Stomach (tissue), 9 donors: ENCODE data around the gene KCTD13. TPM values are rescaled to one million over a fixed set of nuclear protein-coding genes. Genes with fewer than 3 reads are reported as not detected.

Experiments used
- DNase-seq, 2 donors: peaks; one replicate each; pipeline versions ENCODE4 v3.0.0 to v3.0.0-alpha.2; 2013 to 2019
- H3K27ac ChIP-seq, 5 donors: fragments of 200-600 bp in 4 of 5; sonication (generic) in 4 of 5; one replicate each; pipeline ENCODE4 v1.5.1; 2013 to 2019; ENCODE audit warnings: mild to moderate bottlenecking in 1 of 5, moderate library complexity in 1 of 5
- H3K27me3 ChIP-seq, 3 donors: fragments of 200-600 bp; sonication (generic); one replicate each; pipeline ENCODE4 v1.5.1; 2017 to 2019; ENCODE audit warnings: mixed run types in 1 of 3
- H3K36me3 ChIP-seq, 4 donors: fragments of 200-600 bp; sonication (generic); 1 replicate in 3 of 4; 2 replicates in 1 of 4; pipeline ENCODE4 v1.5.1; 2016 to 2019
- H3K4me1 ChIP-seq, 4 donors: fragments of 200-600 bp; sonication (generic); one replicate each; pipeline ENCODE4 v1.5.1; 2016 to 2019
- H3K4me3 ChIP-seq, 4 donors: fragments of 200-600 bp; sonication (generic) in 3 of 4; one replicate each; pipeline ENCODE4 v1.5.1; 2016 to 2019; ENCODE audit warnings: mild to moderate bottlenecking in 1 of 4
- H3K9me3 ChIP-seq, 4 donors: fragments of 200-600 bp; sonication (generic); one replicate each; pipeline ENCODE4 v1.5.1; 2016 to 2019
- EP300 ChIP-seq: sonication (generic); formaldehyde crosslinking; IDR thresholded peaks from one replicate; pipeline ENCODE4 v1.6.1; 2017; ENCODE audit warnings: antibody characterized with exemption
- POLR2A ChIP-seq, 4 donors: fragments of 450-650 bp; IDR thresholded peaks; one replicate each; pipeline ENCODE4 v1.6.1; 2016; ENCODE audit warnings: antibody characterized with exemption in 4 of 4, control low read depth in 2 of 4, mild to moderate bottlenecking in 1 of 4, moderate library complexity in 1 of 4
- POLR2AphosphoS5 ChIP-seq, 3 donors: sonication (generic); formaldehyde crosslinking; IDR thresholded peaks; one replicate each; pipeline ENCODE4 v1.6.1; 2016; ENCODE audit warnings: antibody characterized with exemption in 3 of 3
- WGBS, 5 donors: extraction: QIAGEN DNeasy Blood & Tissue Kit in 3 of 5; methylation state at CpG; one replicate each; pipeline versions ENCODE4 v1.1.5 to v1.1.7; 2013 to 2018; 5-methylcytosine and 5-hydroxymethylcytosine counted together
- intact Hi-C: fragments of 100-400 bp; cut with DNase I; formaldehyde crosslinking; loops from one replicate; pipeline ENCODE4 v1.15.1; 2023; ENCODE audit warnings: low total_unique reads
- polyA plus RNA-seq, 3 donors: library from polyadenylated mRNA; stranded (reverse); fragments of 200-250 nt; gene quantifications; one replicate each; pipeline ENCODE4 v1.2.3, GENCODE V29; 2013
- total RNA-seq, 5 donors: library from RNA; depleted of rRNA; stranded (reverse); fragments of >200 nt; gene quantifications; one replicate each; pipeline versions ENCODE4 v1.1.0 to v1.2.3, GENCODE V29; 2014 to 2016
- TF ChIP-seq, protein P1 (sequence below), 7 experiments: fragments of 450-650 bp in 4 of 7; fragments of 200-600 bp in 3 of 7; sonication (generic) in 3 of 7; IDR thresholded peaks; one replicate each; pipeline ENCODE4 v1.5.1; 2016 to 2019; ENCODE audit warnings: antibody characterized with exemption in 7 of 7, control low read depth in 2 of 7, mild to moderate bottlenecking in 1 of 7
- donor health status: healthy with polysubstance abuse.
- donor health status: Bipolar disorder and iron deficiency.
- donor health status: healthy.

Gene KCTD13
- total and polyA plus RNA-seq, 8 donors: 6.3 to 182 (median 22.1) TPM

- 29 to 49% (median 37%) methylated on average over 22 to 31 of the region's 31 CpGs for WGBS, 5 donors
- intact Hi-C loops: no loop called here
- DNase-seq: peak in 1 of 2 donors; percentile 25
These were observed 25.0 kb downstream of the KCTD13 start for GRCh38 chr16:29900888-29901606.

GRCh38 chr16:29900102-29900887 is 25.7 kb downstream of the KCTD13 start, which contains the start of gene ASPHD1:
TSS of gene ASPHD1 (plus strand) at chr16:29900488. CDS start at chr16:29900972, 484 bp downstream.
- Histone ChIP-seq H3K27me3 (peaks cover 0 to 52% (median 25%) of the 10 kb centered on the region in 3 donors), H3K36me3 (no peaks in the 10 kb centered on the region), H3K4me1 (peaks cover 4 to 38% (median 34%) of the 10 kb centered on the region in 4 donors), H3K27ac (peak within 1 kb of the TSS; percentile 81 to 93 (median 89)), H3K4me3 (peak within 1 kb of the TSS; percentile 52 to 68 (median 60)), H3K9me3 (no peaks in the 10 kb centered on the region)
- TF ChIP-seq POLR2A (IDR thresholded peaks at IDR 0.05) (peak in 1 of 4 donors; percentile 80), EP300 (no peak), POLR2AphosphoS5 (IDR thresholded peaks at IDR 0.05) (peak in 2 of 3 donors; percentile 64 to 78)
- TF ChIP-seq, protein P1, sequence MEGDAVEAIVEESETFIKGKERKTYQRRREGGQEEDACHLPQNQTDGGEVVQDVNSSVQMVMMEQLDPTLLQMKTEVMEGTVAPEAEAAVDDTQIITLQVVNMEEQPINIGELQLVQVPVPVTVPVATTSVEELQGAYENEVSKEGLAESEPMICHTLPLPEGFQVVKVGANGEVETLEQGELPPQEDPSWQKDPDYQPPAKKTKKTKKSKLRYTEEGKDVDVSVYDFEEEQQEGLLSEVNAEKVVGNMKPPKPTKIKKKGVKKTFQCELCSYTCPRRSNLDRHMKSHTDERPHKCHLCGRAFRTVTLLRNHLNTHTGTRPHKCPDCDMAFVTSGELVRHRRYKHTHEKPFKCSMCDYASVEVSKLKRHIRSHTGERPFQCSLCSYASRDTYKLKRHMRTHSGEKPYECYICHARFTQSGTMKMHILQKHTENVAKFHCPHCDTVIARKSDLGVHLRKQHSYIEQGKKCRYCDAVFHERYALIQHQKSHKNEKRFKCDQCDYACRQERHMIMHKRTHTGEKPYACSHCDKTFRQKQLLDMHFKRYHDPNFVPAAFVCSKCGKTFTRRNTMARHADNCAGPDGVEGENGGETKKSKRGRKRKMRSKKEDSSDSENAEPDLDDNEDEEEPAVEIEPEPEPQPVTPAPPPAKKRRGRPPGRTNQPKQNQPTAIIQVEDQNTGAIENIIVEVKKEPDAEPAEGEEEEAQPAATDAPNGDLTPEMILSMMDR (IDR thresholded peaks at IDR 0.05): no peak
- 1 to 2% (median 1%) methylated on average over 24 to 66 of the region's 67 CpGs for WGBS, 5 donors
- peak; percentile 84 to 90 for DNase-seq
- intact Hi-C loops: no loop called here

More at GRCh38 chr16:29900888-29901606, 25.0 kb downstream of the KCTD13 start:
- Histone ChIP-seq H3K36me3 (peaks cover 0 to 6% (median 2%) of the 10 kb centered on the region in 4 donors), H3K27ac (peak overlapping the region; percentile 81 to 93 (median 89)), H3K4me3 (peak overlapping the region; percentile 52 to 68 (median 60)), H3K4me1 (peaks cover 4 to 38% (median 34%) of the 10 kb centered on the region in 4 donors), H3K9me3 (no peaks in the 10 kb centered on the region), H3K27me3 (peaks cover 0 to 52% (median 25%) of the 10 kb centered on the region in 3 donors)
- no peak for TF ChIP-seq EP300
- TF ChIP-seq POLR2AphosphoS5 (IDR thresholded peaks at IDR 0.05): no peak
- TF ChIP-seq, protein P1 (IDR thresholded peaks at IDR 0.05): no peak
- no peak for TF ChIP-seq POLR2A (IDR thresholded peaks at IDR 0.05)

DNA sequence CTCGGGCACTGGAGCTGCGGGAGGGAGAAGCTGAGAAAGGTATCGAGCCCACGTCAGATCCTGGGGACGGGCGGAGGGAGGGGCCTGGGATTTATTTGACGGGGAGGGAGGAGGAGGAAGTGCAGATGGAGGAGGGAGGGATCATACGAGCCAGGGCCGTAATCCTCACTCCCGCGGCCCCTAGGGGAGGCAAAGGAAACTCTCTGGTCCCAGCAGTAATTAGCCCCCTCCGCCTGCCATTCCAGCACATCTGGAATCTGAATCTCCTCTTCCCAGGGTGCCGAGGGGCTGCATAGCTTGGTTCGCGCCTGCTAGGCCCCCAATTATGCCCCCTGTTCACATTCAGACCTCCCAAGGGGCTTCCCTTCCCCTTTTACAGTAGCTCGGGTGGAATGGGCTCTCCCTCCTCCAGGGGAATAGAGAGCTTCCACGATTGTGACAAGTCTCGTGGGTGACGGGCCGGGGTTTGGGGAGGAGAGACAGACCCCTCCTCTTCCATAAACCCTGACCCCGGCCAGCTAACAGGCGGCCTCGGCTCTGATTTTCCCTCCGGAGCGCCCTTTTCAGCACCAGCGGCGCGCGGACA is 26.4 kb downstream of the KCTD13 start, which contains the start of gene SEZ6L2:
TSS of gene SEZ6L2 (minus strand) at position 35 of the 586 bp plus-strand sequence. CDS start 531 bp downstream, outside the sequence.
- Histone ChIP-seq H3K27me3 (peaks cover 0 to 52% (median 25%) of the 10 kb centered on the region in 3 donors), H3K4me1 (peaks cover 4 to 38% (median 34%) of the 10 kb centered on the region in 4 donors), H3K4me3 (peak within 1 kb of the TSS; percentile 52 to 68 (median 60)), H3K27ac (peak within 1 kb of the TSS; percentile 81 to 93 (median 89)), H3K36me3 (no peaks in the 10 kb centered on the region), H3K9me3 (no peaks in the 10 kb centered on the region)
- WGBS, 5 donors: 0 to 2% (median 1%) methylated on average over 22 to 29 of the region's 29 CpGs
- TF ChIP-seq POLR2AphosphoS5 (IDR thresholded peaks at IDR 0.05) (peak in 1 of 3 donors; percentile 22), POLR2A (IDR thresholded peaks at IDR 0.05) (peak in 1 of 4 donors; percentile 0), EP300 (no peak)
- TF ChIP-seq, protein P1 (IDR thresholded peaks at IDR 0.05): peak in 3 of 7 experiments; percentile 22 to 48 (median 38)
- peak; percentile 89 to 97 for DNase-seq
- intact Hi-C loops: no loop called here
